GM18499 (cell line): ENCODE data around the gene IL36A.

Source experiments
- ATAC-seq: cut with Tn5 transposase; IDR thresholded peaks from one replicate; pipeline ENCODE4 v1.9.1; 2021; ENCODE audit warnings: moderate number of reproducible peaks; ENCODE audit not compliant: insufficient read depth, unreplicated experiment

The IL36A gene

DNA sequence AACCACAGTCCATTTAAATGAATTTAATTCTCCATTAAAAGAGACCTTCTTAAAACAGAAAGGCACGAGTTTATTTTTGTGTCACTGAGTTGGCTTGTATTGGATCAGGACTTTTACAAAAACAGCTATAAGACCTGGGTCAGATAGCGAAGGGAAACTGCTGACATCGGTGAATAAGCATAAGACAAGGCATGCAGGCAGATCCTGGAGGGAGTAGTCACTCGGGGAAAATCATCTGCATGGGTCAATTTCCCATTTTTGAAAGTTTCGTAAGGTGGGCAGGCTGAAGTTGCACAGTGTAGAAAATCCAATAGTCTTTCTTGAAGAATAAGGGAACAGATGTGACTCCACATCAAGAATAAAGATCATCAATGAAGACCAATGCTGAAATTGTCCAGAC, 34.5 kb downstream of the IL36A start:
- no peak for ATAC-seq

DNA sequence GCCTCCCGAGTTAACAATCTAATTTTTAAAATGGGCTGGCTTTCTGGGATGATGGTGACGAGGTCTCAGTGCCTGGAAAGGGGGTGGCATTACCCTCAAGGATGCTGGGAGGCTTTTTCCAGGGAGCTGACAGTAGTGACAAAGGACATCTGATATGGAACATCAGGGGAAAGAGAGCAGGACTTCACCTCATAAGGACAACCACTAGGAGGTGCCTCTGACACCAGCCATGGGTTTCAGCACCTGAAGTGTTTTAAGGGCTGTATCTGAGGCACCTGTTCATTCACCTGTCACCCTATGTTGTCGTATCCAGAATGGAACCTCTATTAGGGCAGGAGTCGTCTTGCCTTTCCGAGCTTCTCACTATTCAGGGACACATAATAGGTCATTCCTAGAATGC, 36.6 kb downstream of the IL36A start:
- no peak for ATAC-seq

DNA sequence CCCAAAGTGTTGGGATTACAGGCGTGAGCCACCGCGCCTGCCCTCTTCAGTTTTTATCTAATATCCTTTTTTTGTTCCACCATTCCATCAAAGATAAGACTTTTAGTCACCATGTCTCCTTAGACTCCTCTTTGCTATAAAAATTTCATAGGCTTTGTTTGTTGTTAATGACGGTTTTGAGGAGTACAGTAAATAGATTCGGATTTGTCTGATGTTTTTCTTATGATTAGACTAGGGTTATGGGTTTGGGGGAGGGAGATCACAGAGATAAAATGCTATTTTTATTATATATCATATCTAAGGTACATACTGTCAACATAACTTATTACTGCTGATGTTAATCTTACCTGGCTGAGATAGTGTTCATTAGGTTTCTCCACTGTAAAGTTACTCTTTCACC, 41.2 kb downstream of the IL36A start:
- no peak for ATAC-seq

DNA sequence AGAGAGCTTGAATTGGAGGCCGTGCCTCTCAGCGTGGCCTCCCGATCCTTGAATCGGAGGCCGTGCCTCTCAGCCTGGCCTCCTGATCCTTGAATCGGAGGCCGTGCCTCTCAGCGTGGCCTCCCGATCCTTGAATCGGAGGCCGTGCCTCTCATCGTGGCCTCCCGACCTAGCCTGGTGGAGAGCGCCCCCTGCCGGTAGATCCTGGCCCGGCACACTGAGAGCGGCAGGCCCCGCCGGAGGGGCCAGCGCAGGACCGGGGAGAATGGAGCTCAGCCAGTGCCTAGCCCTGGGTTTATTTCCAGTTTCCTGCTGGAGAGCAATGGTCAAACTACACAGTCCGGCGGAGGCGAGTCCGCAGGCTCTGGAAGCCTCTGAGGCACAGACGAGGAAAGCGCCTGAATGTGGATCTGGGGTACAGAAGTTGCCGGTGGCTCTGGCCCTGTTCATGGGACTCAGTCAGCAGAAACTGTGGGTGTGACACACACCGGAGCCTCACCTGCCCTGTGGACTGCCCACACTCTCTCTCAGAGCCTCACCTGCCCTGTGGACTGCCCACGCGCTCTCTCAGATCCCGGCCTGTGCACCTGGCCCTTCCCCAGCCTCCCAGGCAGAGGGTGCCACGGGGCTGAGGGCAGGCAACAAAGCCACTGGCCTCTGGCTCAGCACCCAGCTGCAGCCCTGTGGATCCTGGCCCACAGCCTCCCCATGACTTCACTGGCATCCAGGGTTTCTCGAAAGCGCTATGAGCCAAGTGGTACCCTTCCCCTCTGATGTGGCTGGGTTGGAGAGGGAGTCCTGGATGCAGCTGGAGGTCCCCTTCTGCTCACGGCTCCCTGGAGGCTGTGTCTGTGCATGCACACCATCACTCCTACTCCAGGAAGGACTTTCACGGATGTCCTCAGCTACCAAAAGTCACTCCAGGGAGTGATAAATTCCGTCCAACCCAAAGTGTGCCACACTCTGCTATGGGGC, 45.9 kb downstream of the IL36A start:
- no peak for ATAC-seq

DNA sequence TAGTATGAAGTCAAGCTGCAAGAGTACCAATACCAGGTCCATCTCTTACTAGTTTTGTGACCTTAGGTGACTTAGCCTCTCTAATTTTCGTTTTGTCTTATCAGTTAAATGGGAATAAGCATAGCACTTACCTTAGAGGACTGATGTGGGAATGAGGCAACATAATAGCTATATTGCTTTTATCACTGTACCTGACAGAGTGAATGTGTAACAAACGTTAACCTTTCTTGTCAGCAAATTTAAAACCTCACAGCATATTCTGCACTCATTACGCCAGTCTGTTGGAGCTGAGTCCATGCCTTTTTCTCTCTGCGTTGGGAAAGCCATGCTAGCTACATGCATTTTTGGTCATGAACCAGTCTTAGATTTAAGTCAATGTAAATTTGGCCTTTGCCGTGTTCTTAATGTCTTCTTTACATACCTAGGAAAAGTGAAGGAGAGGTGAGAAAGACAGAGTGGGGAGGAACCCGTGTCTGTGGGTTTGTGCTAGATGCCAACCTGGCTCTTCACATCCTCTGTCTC, 47.2 kb downstream of the IL36A start, which contains the start of gene IL36B:
Gene IL36B, minus strand, starts transcription at position 472 of the 522 bp plus-strand sequence.
- ATAC-seq: no peak

DNA sequence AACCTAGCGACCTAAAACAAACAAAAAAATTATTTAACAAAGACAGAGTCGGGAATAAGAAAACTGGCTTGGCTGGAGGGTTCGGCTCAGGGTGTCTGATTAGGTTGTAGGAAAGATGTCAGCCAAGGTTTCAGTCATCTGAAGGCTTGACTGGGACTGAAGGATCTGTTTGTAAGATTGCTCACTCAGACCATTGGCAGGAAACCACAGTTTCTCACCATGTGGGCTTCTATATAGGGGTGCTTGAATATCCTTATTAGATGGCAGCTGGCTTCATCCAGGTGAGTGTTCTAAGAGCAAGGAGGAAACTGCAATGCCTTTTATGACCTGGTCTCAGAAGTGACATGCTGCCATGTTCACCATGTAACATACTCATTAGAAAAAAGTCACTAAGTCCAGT, 48.4 kb downstream of the IL36A start:
- ATAC-seq: no peak

DNA sequence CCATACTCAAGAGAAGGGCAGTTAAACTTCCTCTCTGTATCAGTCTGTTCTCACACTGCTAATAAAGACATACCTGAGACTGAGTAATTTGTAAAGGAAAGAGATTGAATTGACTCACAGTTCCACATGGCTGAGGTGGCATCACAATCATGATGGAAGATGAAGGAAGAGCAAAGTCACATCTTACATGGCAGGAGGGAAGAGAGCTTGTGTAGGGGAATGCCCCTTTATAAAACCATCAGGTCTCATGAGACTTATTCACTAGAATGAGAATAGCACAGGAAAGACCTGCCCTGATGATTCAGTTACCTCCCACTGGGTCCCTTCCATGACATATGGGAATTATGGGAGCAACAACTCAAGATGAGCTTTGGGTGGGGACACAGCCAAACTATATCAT, 48.8 kb downstream of the IL36A start:
- no peak for ATAC-seq

DNA sequence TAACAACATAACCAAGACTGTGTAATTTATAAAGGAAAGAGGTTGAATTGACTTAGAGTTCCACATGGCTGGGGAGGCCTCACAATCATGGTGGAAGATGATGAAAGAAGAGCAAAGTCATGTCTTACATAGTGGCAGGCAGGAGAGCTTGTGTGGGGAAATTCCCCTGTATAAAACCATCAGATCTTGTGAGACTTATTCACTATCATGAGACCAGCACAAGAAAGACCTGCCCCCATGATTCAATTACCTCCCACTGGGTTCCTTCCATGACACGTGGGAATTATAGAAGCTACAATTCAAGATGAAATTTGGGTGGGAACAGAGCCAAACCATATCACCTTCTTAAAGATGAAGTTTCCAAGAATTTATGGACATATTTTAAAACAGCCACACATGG, 51.3 kb downstream of the IL36A start:
- no peak for ATAC-seq

DNA sequence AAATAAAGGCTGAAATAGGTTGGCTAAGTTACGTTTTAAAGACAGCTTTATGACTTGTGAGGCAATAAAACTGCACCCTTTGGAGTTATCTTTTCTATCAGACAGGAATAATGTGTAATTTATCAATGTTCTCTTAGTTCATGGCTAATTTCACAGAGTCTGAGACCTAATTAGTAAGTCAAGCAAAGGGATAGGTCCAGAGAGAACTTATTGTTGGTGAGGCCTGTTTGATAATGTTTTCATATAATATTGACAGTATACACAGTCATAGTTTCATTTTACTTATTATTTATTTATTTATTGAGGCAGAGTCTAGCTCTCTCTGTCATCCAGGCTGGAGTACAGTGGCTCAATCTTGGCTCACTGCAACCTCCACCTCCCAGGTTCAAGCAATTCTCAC, 51.9 kb downstream of the IL36A start:
- ATAC-seq: no peak
